Lower leg skin (tissue), 4 donors: ENCODE results near the gene PHTF2. TPM values are rescaled to one million over a fixed set of nuclear protein-coding genes. Genes with fewer than 3 reads are reported as not detected.

ENCODE experiments used
- DNase-seq, 2 donors: peaks; one replicate each; pipeline ENCODE4 v3.0.0-alpha.2; 2019; ENCODE audit warnings: low spot score in 2 of 2
- H3K4me3 ChIP-seq: fragments of 200-600 bp; sonication (generic); 2 replicates; pipeline ENCODE4 v1.5.1; 2017; ENCODE audit warnings: mild to moderate bottlenecking, low read depth; ENCODE audit not compliant: poor library complexity, severe bottlenecking
- CTCF ChIP-seq, 3 donors: fragments of 450-650 bp; IDR thresholded peaks; one replicate each; pipeline ENCODE4 v1.5.1; 2016; ENCODE audit warnings: antibody characterized with exemption in 3 of 3, mild to moderate bottlenecking in 3 of 3, moderate library complexity in 2 of 3
- POLR2A ChIP-seq, 2 donors: fragments of 450-650 bp; IDR thresholded peaks; one replicate each; pipeline ENCODE4 v1.6.1; 2016 to 2017; ENCODE audit warnings: antibody characterized with exemption in 2 of 2, mild to moderate bottlenecking in 1 of 2, moderate library complexity in 1 of 2
- WGBS, 2 donors: methylation state at CpG; one replicate each; pipeline ENCODE4 v1.1.5; 2018; 5-methylcytosine and 5-hydroxymethylcytosine counted together
- intact Hi-C: fragments of 100-400 bp; cut with DNase I; formaldehyde crosslinking; loops from one replicate; pipeline ENCODE4 v1.15.0; 2023; ENCODE audit warnings: low total_unique reads
- total RNA-seq, 4 donors: library from RNA; depleted of rRNA; stranded (reverse); fragments of >200 nt; gene quantifications; one replicate each; pipeline ENCODE4 v1.1.0, GENCODE V29; 2016

PHTF2 gene
- total RNA-seq, 4 donors from 2014 or later = 6.9 to 11.9 (median 9.8) TPM

- TF ChIP-seq CTCF (IDR thresholded peaks at IDR 0.05) (no peak), POLR2A (IDR thresholded peaks at IDR 0.05) (no peak)
- DNase-seq = no peak
- intact Hi-C loops = no loop called here
- 93 to 94% methylated on average over 2 of the region's 2 CpGs for WGBS, 2 donors
- H3K4me3 ChIP-seq = no peak overlapping the region
These were observed 25.2 kb downstream of the PHTF2 start for GRCh38 chr7:77823787-77824186.

GRCh38 chr7:77824636-77825035 is 26.1 kb downstream of the PHTF2 start:
- TF ChIP-seq CTCF (IDR thresholded peaks at IDR 0.05) = no peak
- no peak for TF ChIP-seq POLR2A (IDR thresholded peaks at IDR 0.05)
- DNase-seq = no peak
- intact Hi-C loops = no loop called here

DNA sequence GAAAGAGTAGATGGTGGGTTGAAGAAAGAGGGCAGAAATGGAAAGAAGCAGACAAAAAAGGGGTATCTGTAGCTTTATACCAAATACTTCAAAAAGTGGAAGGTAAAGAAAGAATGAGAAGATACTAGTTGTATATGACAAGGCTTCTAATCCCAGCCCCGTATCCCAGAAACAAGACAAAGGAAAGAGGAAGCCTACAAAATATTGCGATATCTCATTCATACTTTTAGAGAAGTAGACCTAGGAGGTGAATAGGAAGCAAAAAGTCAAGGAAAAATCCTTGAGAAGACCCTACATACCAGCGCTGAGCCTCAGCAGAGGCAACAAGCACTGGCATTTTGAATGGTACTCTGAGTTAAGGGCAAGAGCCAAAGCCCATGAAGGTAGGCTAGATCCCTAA is 26.6 kb downstream of the PHTF2 start:
- DNase-seq = no peak
- intact Hi-C loops = no loop called here
- H3K4me3 ChIP-seq = no peak overlapping the region
- no peak for TF ChIP-seq CTCF (IDR thresholded peaks at IDR 0.05)
- no peak for TF ChIP-seq POLR2A (IDR thresholded peaks at IDR 0.05)
- WGBS, 2 donors = 94% methylated on average over 3 of the region's 3 CpGs

More at GRCh38 chr7:77824636-77825035, 26.1 kb downstream of the PHTF2 start:
- no peak overlapping the region for H3K4me3 ChIP-seq
- 99% methylated on average over 5 of the region's 5 CpGs for WGBS, 2 donors

- no peak overlapping the region for H3K4me3 ChIP-seq
- TF ChIP-seq POLR2A (IDR thresholded peaks at IDR 0.05) (no peak), CTCF (IDR thresholded peaks at IDR 0.05) (no peak)
- WGBS, 2 donors = 84 to 93% methylated on average over 2 of the region's 2 CpGs
- no peak for DNase-seq
- intact Hi-C loops = no loop called here
These were observed 27.7 kb downstream of the PHTF2 start for GRCh38 chr7:77826300-77826699.

- TF ChIP-seq POLR2A (IDR thresholded peaks at IDR 0.05) (no peak), CTCF (IDR thresholded peaks at IDR 0.05) (no peak)
- DNase-seq = no peak
These were observed 29.4 kb downstream of the PHTF2 start for GRCh38 chr7:77827999-77828398.

GRCh38 chr7:77830649-77831355 is 32.2 kb downstream of the PHTF2 start:
- intact Hi-C loops = no loop called here
- no peak for TF ChIP-seq CTCF (IDR thresholded peaks at IDR 0.05)
- TF ChIP-seq POLR2A (IDR thresholded peaks at IDR 0.05) = no peak
- 81 to 83% methylated on average over 8 of the region's 8 CpGs for WGBS, 2 donors
- no peak overlapping the region for H3K4me3 ChIP-seq
- DNase-seq = no peak

More at GRCh38 chr7:77827999-77828398, 29.4 kb downstream of the PHTF2 start:
- intact Hi-C loops = no loop called here
- WGBS, 2 donors = 42 to 44% methylated on average over 2 of the region's 2 CpGs
- H3K4me3 ChIP-seq = no peak overlapping the region
